ENCODE data around the gene CTBP2. TPM values are rescaled to one million over a fixed set of nuclear protein-coding genes. Genes with fewer than 3 reads are reported as not detected.

Gene CTBP2
- total RNA-seq, 1 donor from 2014 or later, result 84.0 TPM

- DNase-seq (ENCODE audit: low read depth in 2 of 2), result no peak
These were observed 53.8 kb downstream of the CTBP2 start for GRCh38 chr10:125106586-125106985.

- no peak for DNase-seq (ENCODE audit: low read depth in 2 of 2)
These were observed 54.6 kb downstream of the CTBP2 start for GRCh38 chr10:125105706-125106255.

GRCh38 chr10:125105155-125105554, 55.2 kb downstream of the CTBP2 start:
- DNase-seq (ENCODE audit: low read depth in 2 of 2), result no peak

GRCh38 chr10:125104559-125104958, 55.8 kb downstream of the CTBP2 start:
- peak in 1 of 2 donors; percentile 13 for DNase-seq (ENCODE audit: low read depth in 2 of 2)

- no peak for DNase-seq (ENCODE audit: low read depth in 2 of 2)
These were observed 56.4 kb downstream of the CTBP2 start for GRCh38 chr10:125103924-125104323.

GRCh38 chr10:125103466-125103865, 56.9 kb downstream of the CTBP2 start:
- DNase-seq (ENCODE audit: low read depth in 2 of 2), result no peak

GRCh38 chr10:125102821-125103220, 57.5 kb downstream of the CTBP2 start:
- no peak for DNase-seq (ENCODE audit: low read depth in 2 of 2)

- DNase-seq (ENCODE audit: low read depth in 2 of 2), result no peak
These were observed 58.1 kb downstream of the CTBP2 start for GRCh38 chr10:125102246-125102645.

- DNase-seq (ENCODE audit: low read depth in 2 of 2), result no peak
These were observed 58.8 kb downstream of the CTBP2 start for GRCh38 chr10:125101581-125101980.

- no peak for DNase-seq (ENCODE audit: low read depth in 2 of 2)
These were observed 59.3 kb downstream of the CTBP2 start for GRCh38 chr10:125101049-125101448.

GRCh38 chr10:125097409-125098070, 62.8 kb downstream of the CTBP2 start:
- DNase-seq (ENCODE audit: low read depth in 2 of 2), result no peak

- DNase-seq (ENCODE audit: low read depth in 2 of 2), result no peak
These were observed 63.4 kb downstream of the CTBP2 start for GRCh38 chr10:125096975-125097374.

- DNase-seq (ENCODE audit: low read depth in 2 of 2), result no peak
These were observed 64.0 kb downstream of the CTBP2 start for GRCh38 chr10:125096371-125096770.

GRCh38 chr10:125095776-125096175, 64.6 kb downstream of the CTBP2 start:
- no peak for DNase-seq (ENCODE audit: low read depth in 2 of 2)

GRCh38 chr10:125095228-125095627, 65.1 kb downstream of the CTBP2 start:
- DNase-seq (ENCODE audit: low read depth in 2 of 2), result no peak

GRCh38 chr10:125094806-125095205, 65.6 kb downstream of the CTBP2 start:
- DNase-seq (ENCODE audit: low read depth in 2 of 2), result no peak

- no peak for DNase-seq (ENCODE audit: low read depth in 2 of 2)
These were observed 66.2 kb downstream of the CTBP2 start for GRCh38 chr10:125093974-125094705.

GRCh38 chr10:125093199-125093973, 67.0 kb downstream of the CTBP2 start:
- no peak for DNase-seq (ENCODE audit: low read depth in 2 of 2)

GRCh38 chr10:125092564-125093031, 67.8 kb downstream of the CTBP2 start:
- DNase-seq (ENCODE audit: low read depth in 2 of 2), result no peak

GRCh38 chr10:125091891-125092290, 68.5 kb downstream of the CTBP2 start:
- no peak for DNase-seq (ENCODE audit: low read depth in 2 of 2)

GRCh38 chr10:125089469-125089868, 70.9 kb downstream of the CTBP2 start:
- no peak for DNase-seq (ENCODE audit: low read depth in 2 of 2)

- no peak for DNase-seq (ENCODE audit: low read depth in 2 of 2)
These were observed 72.5 kb downstream of the CTBP2 start for GRCh38 chr10:125087897-125088215.

Data from dermis microvascular lymphatic vessel endothelial cell (primary cell).